HEK293 (cell line): ENCODE data around the gene PRDM9.

Experiments
- CTCF ChIA-PET: fragments of 350-600 bp; formaldehyde crosslinking; extraction: SDS; loops from one replicate; lab custom pipeline; 2021; ENCODE audit warnings: antibody characterized with exemption; lab: Yijun Ruan, JAX
- POLR2A ChIA-PET: fragments of 300-600 bp; formaldehyde crosslinking; extraction: SDS; loops from one replicate; lab custom pipeline; 2020; ENCODE audit warnings: antibody characterized with exemption, inconsistent platforms; lab: Yijun Ruan, JAX
- H3K27ac ChIP-seq: fragments of 200-500 bp; sonication (Bioruptor generic); 2 replicates; pipeline ENCODE4 v1.5.1; 2014; ENCODE audit warnings: low read depth, low read length, control low read depth, inconsistent platforms; ENCODE audit errors: extremely low read depth
- H3K36me3 ChIP-seq, 2 experiments: fragments of 200-500 bp in 1 of 2; sonication (Bioruptor generic) in 1 of 2; 1 replicate in 1 of 2; 2 replicates in 1 of 2; pipeline ENCODE4 v1.5.1; 2014 to 2017; ENCODE audit warnings: inconsistent platforms in 2 of 2, low read length in 2 of 2; ENCODE audit not compliant: control insufficient read depth in 2 of 2, insufficient read depth in 1 of 2
- H3K4me1 ChIP-seq: fragments of 200-500 bp; sonication (Bioruptor generic); 2 replicates; pipeline ENCODE4 v1.5.1; 2014; ENCODE audit warnings: mild to moderate bottlenecking, low read length, inconsistent platforms; ENCODE audit not compliant: control insufficient read depth, insufficient read depth
- H3K4me3 ChIP-seq: 2 replicates; pipeline ENCODE4 v1.5.1; 2011; ENCODE audit warnings: low read depth, mild to moderate bottlenecking, control low read depth, low read length, moderate library complexity
- H3K9me3 ChIP-seq: fragments of 200-500 bp; sonication (Bioruptor generic); 2 replicates; pipeline ENCODE4 v1.5.1; 2014; ENCODE audit warnings: low read depth, low read length, inconsistent platforms; ENCODE audit not compliant: control insufficient read depth, insufficient read depth
- HOXC10 ChIP-seq: sonication (generic); formaldehyde crosslinking; IDR thresholded peaks from 2 replicates; pipeline ENCODE4 v1.8.1; 2023; ENCODE audit warnings: mild to moderate bottlenecking, missing genetic modification reagents
- KLF8 ChIP-seq: fragments of 450-650 bp; formaldehyde crosslinking; IDR thresholded peaks from 2 replicates; pipeline ENCODE4 v1.5.1; 2016; ENCODE audit warnings: missing biosample characterization, missing genetic modification characterization
- PRDM1 ChIP-seq: fragments of 450-650 bp; formaldehyde crosslinking; IDR thresholded peaks from 2 replicates; pipeline ENCODE4; 2016; ENCODE audit warnings: missing biosample characterization, missing genetic modification characterization
- RBAK ChIP-seq: fragments of 450-650 bp; formaldehyde crosslinking; IDR thresholded peaks from 2 replicates; pipeline ENCODE4 v1.5.1; 2016; ENCODE audit warnings: missing biosample characterization, missing genetic modification characterization
- SALL2 ChIP-seq: fragments of 450-650 bp; formaldehyde crosslinking; IDR thresholded peaks from 2 replicates; pipeline ENCODE4 v1.5.0; 2017; ENCODE audit warnings: missing biosample characterization, mild to moderate bottlenecking, missing genetic modification characterization, borderline replicate concordance
- ZBTB1 ChIP-seq: fragments of 450-650 bp; formaldehyde crosslinking; IDR thresholded peaks from 2 replicates; pipeline ENCODE4 v1.5.1; 2016; ENCODE audit warnings: missing biosample characterization, missing genetic modification characterization
- ZFP37 ChIP-seq: fragments of 450-650 bp; formaldehyde crosslinking; IDR thresholded peaks from 2 replicates; pipeline ENCODE4 v1.5.1; 2016; ENCODE audit warnings: missing biosample characterization, missing genetic modification characterization
- ZNF112 ChIP-seq: fragments of 450-650 bp; formaldehyde crosslinking; IDR thresholded peaks from 2 replicates; pipeline ENCODE4 v1.5.0; 2017; ENCODE audit warnings: missing biosample characterization, missing genetic modification characterization
- ZNF133 ChIP-seq: fragments of 450-650 bp; formaldehyde crosslinking; IDR thresholded peaks from 2 replicates; pipeline ENCODE4 v1.5.1; 2016; ENCODE audit warnings: missing biosample characterization, missing genetic modification characterization
- ZNF155 ChIP-seq: fragments of 450-650 bp; formaldehyde crosslinking; IDR thresholded peaks from 2 replicates; pipeline ENCODE4 v1.5.1; 2016; ENCODE audit warnings: missing biosample characterization, missing genetic modification characterization
- ZNF292 ChIP-seq: fragments of 450-650 bp; formaldehyde crosslinking; IDR thresholded peaks from 2 replicates; pipeline ENCODE4 v1.5.1; 2016; ENCODE audit warnings: low read depth, missing biosample characterization, missing genetic modification characterization, borderline replicate concordance
- ZNF404 ChIP-seq: fragments of 450-650 bp; formaldehyde crosslinking; IDR thresholded peaks from 2 replicates; pipeline ENCODE4 v1.5.1; 2017; ENCODE audit warnings: missing biosample characterization, missing genetic modification characterization
- ZNF558 ChIP-seq: fragments of 450-650 bp; formaldehyde crosslinking; IDR thresholded peaks from 2 replicates; pipeline ENCODE4 v1.5.1; 2016; ENCODE audit warnings: missing biosample characterization, missing genetic modification characterization
- ZNF560 ChIP-seq: fragments of 450-650 bp; formaldehyde crosslinking; IDR thresholded peaks from 2 replicates; pipeline ENCODE4 v1.5.1; 2017; ENCODE audit warnings: missing biosample characterization, missing genetic modification characterization, borderline replicate concordance
- ZNF623 ChIP-seq: fragments of 450-650 bp; formaldehyde crosslinking; IDR thresholded peaks from 2 replicates; pipeline ENCODE4 v1.5.1; 2016; ENCODE audit warnings: missing biosample characterization, missing genetic modification characterization
- ZNF677 ChIP-seq: fragments of 450-650 bp; IDR thresholded peaks from 2 replicates; pipeline ENCODE4 v1.5.0; 2018; ENCODE audit warnings: missing biosample characterization, mild to moderate bottlenecking, missing genetic modification characterization, moderate library complexity
- ZNF701 ChIP-seq: fragments of 450-650 bp; formaldehyde crosslinking; IDR thresholded peaks from 2 replicates; pipeline ENCODE4 v1.5.1; 2016; ENCODE audit warnings: missing biosample characterization, missing genetic modification characterization
- ZNF747 ChIP-seq: fragments of 450-650 bp; formaldehyde crosslinking; IDR thresholded peaks from 2 replicates; pipeline ENCODE4 v1.5.1; 2016; ENCODE audit warnings: missing biosample characterization, missing genetic modification characterization
- ZNF830 ChIP-seq: fragments of 450-650 bp; IDR thresholded peaks from 2 replicates; pipeline ENCODE4 v1.5.0; 2018; ENCODE audit warnings: missing biosample characterization, missing genetic modification characterization, low read depth, mild to moderate bottlenecking, moderate library complexity
- ZNF837 ChIP-seq: fragments of 450-650 bp; formaldehyde crosslinking; IDR thresholded peaks from 2 replicates; pipeline ENCODE4 v1.5.1; 2016; ENCODE audit warnings: missing biosample characterization, missing genetic modification characterization
- TF ChIP-seq, protein P1 (sequence below): fragments of 450-650 bp; formaldehyde crosslinking; IDR thresholded peaks from 2 replicates; pipeline ENCODE4 v1.5.1; 2016; ENCODE audit warnings: missing biosample characterization, missing genetic modification characterization
- TF ChIP-seq, protein P2 (sequence below): fragments of 450-650 bp; formaldehyde crosslinking; IDR thresholded peaks from 2 replicates; pipeline ENCODE4 v1.5.1; 2016; ENCODE audit warnings: missing biosample characterization, missing genetic modification characterization, borderline replicate concordance
- TF ChIP-seq, protein P3 (sequence below): fragments of 450-650 bp; formaldehyde crosslinking; IDR thresholded peaks from 2 replicates; pipeline ENCODE4 v1.5.1; 2017; ENCODE audit warnings: missing biosample characterization, missing genetic modification characterization
- TF ChIP-seq, protein P4 (sequence below): fragments of 450-650 bp; formaldehyde crosslinking; IDR thresholded peaks from 2 replicates; pipeline ENCODE4 v1.5.1; 2016; ENCODE audit warnings: missing biosample characterization, missing genetic modification characterization
- TF ChIP-seq, protein P5 (sequence below): fragments of 450-650 bp; formaldehyde crosslinking; IDR thresholded peaks from 2 replicates; pipeline ENCODE4 v1.5.1; 2016; ENCODE audit warnings: missing biosample characterization, missing genetic modification characterization

Gene PRDM9

DNA sequence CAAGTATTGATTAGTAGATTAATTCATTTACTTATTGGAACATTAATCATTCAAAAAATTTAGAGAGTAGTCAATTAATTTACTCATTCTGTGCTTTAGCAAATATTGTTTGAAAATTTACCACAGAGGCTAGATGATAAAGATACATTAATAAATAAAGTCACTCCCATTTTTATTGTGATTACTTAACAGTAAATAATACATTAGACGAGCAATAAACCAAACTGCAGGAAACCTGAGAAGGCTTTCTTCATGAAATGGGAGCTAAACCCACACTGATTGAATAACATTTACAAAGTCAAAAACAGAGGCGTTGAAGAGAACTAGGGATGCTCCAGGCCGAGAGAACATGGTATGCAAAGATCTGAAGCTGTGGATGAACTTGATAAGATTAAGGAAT lies 38.8 kb upstream of the PRDM9 start:
- CTCF ChIA-PET = no interaction called here
- H3K9me3 ChIP-seq = no peaks in the 10 kb centered on the region; the same call in 1 of the 2 replicates
- POLR2A ChIA-PET = interaction anchor here (0.6 kb wide), 1 partner anchor 46 kb away, joined by 5 read pairs; no protein-coding TSS in a partner anchor
- H3K36me3 ChIP-seq = no peaks in the 10 kb centered on the region
- no peak overlapping the region for H3K27ac ChIP-seq
- H3K4me3 ChIP-seq = no peak overlapping the region
- TF ChIP-seq HOXC10 (CRISPR knock-in tag) (no peak), ZNF112 (tag by site-specific recombination) (no peak)
- TF ChIP-seq, protein P1, sequence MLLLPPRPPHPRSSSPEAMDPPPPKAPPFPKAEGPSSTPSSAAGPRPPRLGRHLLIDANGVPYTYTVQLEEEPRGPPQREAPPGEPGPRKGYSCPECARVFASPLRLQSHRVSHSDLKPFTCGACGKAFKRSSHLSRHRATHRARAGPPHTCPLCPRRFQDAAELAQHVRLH = no peak
- no peaks in the 10 kb centered on the region for H3K4me1 ChIP-seq

DNA sequence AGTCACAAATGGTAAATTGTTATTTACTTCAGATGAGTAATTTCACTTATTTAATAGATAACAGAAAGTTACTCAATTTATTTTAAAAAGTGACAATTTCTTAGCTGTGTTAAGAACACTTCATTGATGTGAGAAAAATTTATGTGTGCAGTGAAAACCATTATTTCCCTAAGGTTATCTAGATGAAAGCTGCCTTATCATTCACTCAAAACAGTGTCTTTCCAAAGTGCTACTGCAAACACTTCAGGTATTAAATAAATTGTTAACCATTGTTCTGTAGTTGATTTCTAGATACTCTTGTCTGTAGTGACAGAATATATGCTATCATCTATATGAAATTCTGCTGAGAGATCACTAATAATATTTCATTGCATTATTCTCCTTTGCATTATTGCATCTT lies 33.5 kb upstream of the PRDM9 start:
- ChIA-PET CTCF (no interaction called here), POLR2A (no interaction called here)
- Histone ChIP-seq H3K4me3 (no peak overlapping the region), H3K27ac (no peak overlapping the region), H3K4me1 (no peaks in the 10 kb centered on the region), H3K9me3 (no peaks in the 10 kb centered on the region), H3K36me3 (no peaks in the 10 kb centered on the region)
- no peak for TF ChIP-seq ZNF292
- TF ChIP-seq, protein P2, sequence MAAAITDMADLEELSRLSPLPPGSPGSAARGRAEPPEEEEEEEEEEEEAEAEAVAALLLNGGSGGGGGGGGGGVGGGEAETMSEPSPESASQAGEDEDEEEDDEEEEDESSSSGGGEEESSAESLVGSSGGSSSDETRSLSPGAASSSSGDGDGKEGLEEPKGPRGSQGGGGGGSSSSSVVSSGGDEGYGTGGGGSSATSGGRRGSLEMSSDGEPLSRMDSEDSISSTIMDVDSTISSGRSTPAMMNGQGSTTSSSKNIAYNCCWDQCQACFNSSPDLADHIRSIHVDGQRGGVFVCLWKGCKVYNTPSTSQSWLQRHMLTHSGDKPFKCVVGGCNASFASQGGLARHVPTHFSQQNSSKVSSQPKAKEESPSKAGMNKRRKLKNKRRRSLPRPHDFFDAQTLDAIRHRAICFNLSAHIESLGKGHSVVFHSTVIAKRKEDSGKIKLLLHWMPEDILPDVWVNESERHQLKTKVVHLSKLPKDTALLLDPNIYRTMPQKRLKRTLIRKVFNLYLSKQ (tag by site-specific recombination) = no peak
- no peak for TF ChIP-seq KLF8
- TF ChIP-seq ZNF830 (tag by site-specific recombination) = no peak
- TF ChIP-seq RBAK (tag by site-specific recombination) = no peak
- TF ChIP-seq, protein P3, sequence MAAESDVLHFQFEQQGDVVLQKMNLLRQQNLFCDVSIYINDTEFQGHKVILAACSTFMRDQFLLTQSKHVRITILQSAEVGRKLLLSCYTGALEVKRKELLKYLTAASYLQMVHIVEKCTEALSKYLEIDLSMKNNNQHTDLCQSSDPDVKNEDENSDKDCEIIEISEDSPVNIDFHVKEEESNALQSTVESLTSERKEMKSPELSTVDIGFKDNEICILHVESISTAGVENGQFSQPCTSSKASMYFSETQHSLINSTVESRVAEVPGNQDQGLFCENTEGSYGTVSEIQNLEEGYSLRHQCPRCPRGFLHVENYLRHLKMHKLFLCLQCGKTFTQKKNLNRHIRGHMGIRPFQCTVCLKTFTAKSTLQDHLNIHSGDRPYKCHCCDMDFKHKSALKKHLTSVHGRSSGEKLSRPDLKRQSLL (tag by site-specific recombination) = no peak
- TF ChIP-seq, protein P4, sequence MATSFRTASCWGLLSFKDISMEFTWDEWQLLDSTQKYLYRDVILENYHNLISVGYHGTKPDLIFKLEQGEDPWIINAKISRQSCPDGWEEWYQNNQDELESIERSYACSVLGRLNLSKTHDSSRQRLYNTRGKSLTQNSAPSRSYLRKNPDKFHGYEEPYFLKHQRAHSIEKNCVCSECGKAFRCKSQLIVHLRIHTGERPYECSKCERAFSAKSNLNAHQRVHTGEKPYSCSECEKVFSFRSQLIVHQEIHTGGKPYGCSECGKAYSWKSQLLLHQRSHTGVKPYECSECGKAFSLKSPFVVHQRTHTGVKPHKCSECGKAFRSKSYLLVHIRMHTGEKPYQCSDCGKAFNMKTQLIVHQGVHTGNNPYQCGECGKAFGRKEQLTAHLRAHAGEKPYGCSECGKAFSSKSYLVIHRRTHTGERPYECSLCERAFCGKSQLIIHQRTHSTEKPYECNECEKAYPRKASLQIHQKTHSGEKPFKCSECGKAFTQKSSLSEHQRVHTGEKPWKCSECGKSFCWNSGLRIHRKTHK (tag by site-specific recombination) = no peak
- TF ChIP-seq ZNF558 (tag by site-specific recombination) = no peak
- no peak for TF ChIP-seq ZNF623 (tag by site-specific recombination)
- TF ChIP-seq SALL2 = no peak
- no peak for TF ChIP-seq ZBTB1 (tag by site-specific recombination)
- no peak for TF ChIP-seq ZNF837 (tag by site-specific recombination)
- no peak for TF ChIP-seq ZNF701 (tag by site-specific recombination)
- TF ChIP-seq ZNF677 (tag by site-specific recombination) = no peak
- TF ChIP-seq ZNF560 (tag by site-specific recombination) = no peak

DNA sequence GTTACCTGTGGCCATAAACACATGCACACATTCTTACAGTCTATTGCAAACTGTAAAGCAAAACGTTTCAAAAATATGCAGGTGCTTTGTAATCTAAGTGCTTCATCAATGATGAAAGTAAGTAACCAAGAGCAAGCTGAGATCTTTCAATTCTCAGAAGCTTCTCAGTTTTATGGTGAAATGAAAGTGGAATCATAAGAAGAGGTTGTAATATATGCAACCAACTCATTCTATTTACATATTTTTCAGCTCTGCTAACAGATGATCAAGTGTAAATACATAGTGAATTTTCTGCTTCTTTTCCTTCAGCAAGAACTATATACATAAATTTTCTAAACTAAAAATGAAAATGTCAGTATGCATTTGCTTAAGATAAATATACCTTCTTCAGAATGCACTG lies 33.1 kb upstream of the PRDM9 start:
- Histone ChIP-seq H3K27ac (no peak overlapping the region), H3K36me3 (no peaks in the 10 kb centered on the region), H3K9me3 (no peaks in the 10 kb centered on the region), H3K4me1 (no peaks in the 10 kb centered on the region), H3K4me3 (no peak overlapping the region)
- ChIA-PET POLR2A (no interaction called here), CTCF (no interaction called here)
- TF ChIP-seq, protein P5, sequence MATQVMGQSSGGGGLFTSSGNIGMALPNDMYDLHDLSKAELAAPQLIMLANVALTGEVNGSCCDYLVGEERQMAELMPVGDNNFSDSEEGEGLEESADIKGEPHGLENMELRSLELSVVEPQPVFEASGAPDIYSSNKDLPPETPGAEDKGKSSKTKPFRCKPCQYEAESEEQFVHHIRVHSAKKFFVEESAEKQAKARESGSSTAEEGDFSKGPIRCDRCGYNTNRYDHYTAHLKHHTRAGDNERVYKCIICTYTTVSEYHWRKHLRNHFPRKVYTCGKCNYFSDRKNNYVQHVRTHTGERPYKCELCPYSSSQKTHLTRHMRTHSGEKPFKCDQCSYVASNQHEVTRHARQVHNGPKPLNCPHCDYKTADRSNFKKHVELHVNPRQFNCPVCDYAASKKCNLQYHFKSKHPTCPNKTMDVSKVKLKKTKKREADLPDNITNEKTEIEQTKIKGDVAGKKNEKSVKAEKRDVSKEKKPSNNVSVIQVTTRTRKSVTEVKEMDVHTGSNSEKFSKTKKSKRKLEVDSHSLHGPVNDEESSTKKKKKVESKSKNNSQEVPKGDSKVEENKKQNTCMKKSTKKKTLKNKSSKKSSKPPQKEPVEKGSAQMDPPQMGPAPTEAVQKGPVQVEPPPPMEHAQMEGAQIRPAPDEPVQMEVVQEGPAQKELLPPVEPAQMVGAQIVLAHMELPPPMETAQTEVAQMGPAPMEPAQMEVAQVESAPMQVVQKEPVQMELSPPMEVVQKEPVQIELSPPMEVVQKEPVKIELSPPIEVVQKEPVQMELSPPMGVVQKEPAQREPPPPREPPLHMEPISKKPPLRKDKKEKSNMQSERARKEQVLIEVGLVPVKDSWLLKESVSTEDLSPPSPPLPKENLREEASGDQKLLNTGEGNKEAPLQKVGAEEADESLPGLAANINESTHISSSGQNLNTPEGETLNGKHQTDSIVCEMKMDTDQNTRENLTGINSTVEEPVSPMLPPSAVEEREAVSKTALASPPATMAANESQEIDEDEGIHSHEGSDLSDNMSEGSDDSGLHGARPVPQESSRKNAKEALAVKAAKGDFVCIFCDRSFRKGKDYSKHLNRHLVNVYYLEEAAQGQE (tag by site-specific recombination) = no peak
- TF ChIP-seq ZNF404 (tag by site-specific recombination) (no peak), ZNF133 (tag by site-specific recombination) (no peak), ZFP37 (tag by site-specific recombination) (no peak), ZNF747 (tag by site-specific recombination) (no peak), ZNF155 (tag by site-specific recombination) (no peak), ZNF292 (no peak), ZNF701 (tag by site-specific recombination) (no peak), PRDM1 (tag by site-specific recombination) (no peak)
